Dendritic cell treated with granulocyte-macrophage colony-stimulating factor and Interleukin-4, amounts not matched to agents 40 ng/mL and 50 ng/mL, for 4 days (primary cell): ENCODE results near the gene CARMIL3.
A peak's percentile ranks its signal among the peaks of the same experiment; 100 is the strongest.
"Not testable (repeated sequence)": the region's sequence is repeated elsewhere in the genome, so short reads cannot be mapped to it uniquely, and the experiment has no call there.

Source experiments
- H3K27ac Mint-ChIP-seq: one replicate; pipeline ENCODE4 v1.8.0; 2022; ENCODE audit warnings: mild to moderate bottlenecking, mixed read lengths
- H3K27me3 Mint-ChIP-seq: one replicate; pipeline ENCODE4 v1.8.0; 2022; ENCODE audit warnings: mild to moderate bottlenecking, mixed read lengths
- H3K36me3 Mint-ChIP-seq: one replicate; pipeline ENCODE4 v1.8.0; 2022; ENCODE audit warnings: low read depth, mixed read lengths
- H3K4me1 Mint-ChIP-seq: one replicate; pipeline ENCODE4 v1.8.0; 2022; ENCODE audit warnings: low read depth, mixed read lengths
- H3K4me3 Mint-ChIP-seq: one replicate; pipeline ENCODE4 v1.8.0; 2022; ENCODE audit warnings: mild to moderate bottlenecking, moderate library complexity, mixed read lengths
- H3K9me3 Mint-ChIP-seq: one replicate; pipeline ENCODE4 v1.8.0; 2022; ENCODE audit warnings: mixed read lengths
- intact Hi-C: fragments of 100-400 bp; cut with micrococcal nuclease; formaldehyde crosslinking; loops from one replicate; pipeline ENCODE4 v1.15.0; 2022

CARMIL3 gene

DNA sequence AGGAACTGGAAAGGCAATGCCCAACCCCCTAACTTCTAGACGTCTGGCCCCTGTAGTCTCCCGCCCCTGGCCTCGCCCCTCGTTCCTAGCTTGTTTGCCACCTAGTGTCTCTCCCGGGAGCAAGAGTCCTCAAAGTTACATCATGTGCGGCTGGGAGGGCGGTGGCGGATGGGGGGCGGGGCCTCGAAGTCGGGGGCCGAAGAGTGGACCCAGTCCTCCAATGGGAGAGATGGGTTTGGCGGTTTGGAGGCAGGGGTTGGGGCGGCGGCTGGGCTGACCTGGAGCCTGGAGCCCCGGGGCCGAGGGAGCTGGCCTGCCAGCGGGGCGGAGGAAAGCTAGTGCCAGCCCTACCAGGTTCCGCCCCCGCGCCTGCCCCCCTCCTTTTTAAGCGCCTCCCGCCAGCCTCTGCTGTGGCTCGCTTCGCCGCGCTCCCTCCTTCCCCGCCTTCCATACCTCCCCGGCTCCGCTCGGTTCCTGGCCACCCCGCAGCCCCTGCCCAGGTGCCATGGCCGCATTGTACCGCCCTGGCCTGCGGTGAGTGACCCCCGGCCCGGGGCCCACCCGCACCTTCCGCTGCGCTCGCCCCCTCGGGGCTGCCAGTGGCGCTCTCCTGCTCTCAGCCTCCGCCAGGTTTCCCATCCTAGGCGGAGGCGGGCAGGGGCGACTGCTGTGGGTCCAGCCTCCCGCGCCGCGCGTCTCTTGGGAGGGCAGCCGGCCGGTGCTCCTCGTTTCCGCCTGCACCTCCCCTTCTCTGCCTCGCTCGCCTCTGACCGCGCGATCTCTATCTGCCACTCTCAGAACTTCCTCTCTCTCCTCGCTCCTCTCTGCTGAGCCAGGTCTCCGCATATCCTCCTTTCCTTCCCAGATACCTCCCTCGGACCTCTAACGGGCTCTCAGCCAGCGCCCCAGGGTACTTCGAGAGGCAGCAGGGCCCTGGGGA, 42.4 kb downstream of the CARMIL3 start, which contains the start of gene PCK2:
Gene PCK2 (plus strand): TSS at position 411 of the 940 bp plus-strand sequence. CDS start 95 bp downstream, at position 506.
- H3K4me3 Mint-ChIP-seq, result peak within 1 kb of the TSS; percentile 90
- H3K27me3 Mint-ChIP-seq, result no peaks in the 10 kb centered on the region
- peaks cover 47% of the 10 kb centered on the region for H3K36me3 Mint-ChIP-seq
- peak within 1 kb of the TSS; percentile 88 for H3K27ac Mint-ChIP-seq
- intact Hi-C loops, result loop anchor here (1.0 to 5.0 kb wide), 3 partner anchors 20 to 522 kb away; partner anchors contain the start of genes DCAF11, IRF9 and NRL
- peaks cover 63% of the 10 kb centered on the region for H3K4me1 Mint-ChIP-seq
- no peaks in the 10 kb centered on the region for H3K9me3 Mint-ChIP-seq

DNA sequence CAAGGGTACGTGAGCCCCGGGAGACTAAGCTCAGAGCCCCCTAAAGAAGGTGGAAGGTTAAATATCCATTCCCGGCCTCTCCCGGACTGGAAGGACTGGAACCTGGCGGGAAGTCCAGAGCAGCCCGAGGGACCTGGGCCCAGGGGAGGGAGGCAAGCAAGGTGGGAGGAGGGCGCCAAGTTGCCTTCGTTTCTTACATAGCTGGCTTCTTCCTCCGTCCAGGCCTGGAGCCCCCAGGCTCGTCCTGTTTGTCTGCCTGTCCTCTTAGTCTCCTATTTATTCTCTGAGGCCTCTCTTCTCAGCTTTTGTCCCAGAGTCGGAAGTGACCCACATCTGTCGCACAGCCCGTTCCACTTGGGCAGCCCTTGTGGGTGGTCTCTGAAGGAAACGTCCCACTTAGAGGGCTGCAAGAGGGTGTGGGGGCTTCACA, 43.0 kb downstream of the CARMIL3 start:
- peak overlapping the region; percentile 90 for H3K4me3 Mint-ChIP-seq

DNA sequence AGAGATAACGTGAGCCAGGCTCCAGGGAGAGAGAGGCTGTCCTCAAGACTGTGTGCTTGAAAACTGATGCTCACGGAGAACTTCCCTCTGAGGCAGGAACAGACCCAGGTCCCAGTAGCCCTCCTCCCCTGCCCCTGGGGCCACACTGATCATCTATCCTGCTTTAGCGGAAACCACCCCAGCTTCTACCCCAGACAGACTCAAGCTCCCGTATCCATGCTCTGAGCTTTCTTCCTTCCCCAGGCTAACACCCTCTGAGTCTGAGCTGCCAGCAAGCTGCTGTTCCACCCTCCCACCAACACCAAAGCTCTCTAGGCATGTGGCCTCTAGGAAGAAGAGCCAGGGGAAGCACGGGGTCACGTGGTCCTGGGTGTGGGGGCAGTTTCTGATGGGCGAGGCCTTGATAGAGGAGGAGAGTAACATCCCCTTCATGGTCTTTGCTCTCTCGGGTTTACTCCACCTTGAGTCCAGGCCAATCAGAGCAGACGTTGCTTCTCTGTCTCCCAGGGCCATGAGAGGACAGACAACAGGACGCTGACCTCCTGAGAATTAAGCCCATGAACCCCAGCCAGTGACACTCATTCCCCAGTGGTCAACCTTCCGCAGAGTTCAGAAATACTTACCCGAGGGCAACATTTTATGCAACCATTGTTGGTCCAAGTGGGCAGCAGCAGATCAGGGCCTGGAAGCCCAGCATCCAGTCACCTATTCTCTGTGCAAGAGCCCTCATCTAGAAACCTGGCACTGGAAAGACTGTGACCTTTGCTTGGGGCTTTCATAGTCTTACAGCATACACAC, 43.7 kb downstream of the CARMIL3 start:
- peaks cover 73% of the 10 kb centered on the region for H3K4me1 Mint-ChIP-seq
- H3K27me3 Mint-ChIP-seq, result no peaks in the 10 kb centered on the region

More for the DNA sequence above, 43.0 kb downstream of the CARMIL3 start:
- no peaks in the 10 kb centered on the region for H3K27me3 Mint-ChIP-seq
- H3K9me3 Mint-ChIP-seq, result no peaks in the 10 kb centered on the region
- peak overlapping the region; percentile 88 for H3K27ac Mint-ChIP-seq
- peaks cover 54% of the 10 kb centered on the region for H3K36me3 Mint-ChIP-seq
- H3K4me1 Mint-ChIP-seq, result peaks cover 70% of the 10 kb centered on the region
- intact Hi-C loops, result loop anchor here (1.0 to 5.0 kb wide), 3 partner anchors 19 to 523 kb away; partner anchors contain the start of genes DCAF11, IRF9 and NRL

DNA sequence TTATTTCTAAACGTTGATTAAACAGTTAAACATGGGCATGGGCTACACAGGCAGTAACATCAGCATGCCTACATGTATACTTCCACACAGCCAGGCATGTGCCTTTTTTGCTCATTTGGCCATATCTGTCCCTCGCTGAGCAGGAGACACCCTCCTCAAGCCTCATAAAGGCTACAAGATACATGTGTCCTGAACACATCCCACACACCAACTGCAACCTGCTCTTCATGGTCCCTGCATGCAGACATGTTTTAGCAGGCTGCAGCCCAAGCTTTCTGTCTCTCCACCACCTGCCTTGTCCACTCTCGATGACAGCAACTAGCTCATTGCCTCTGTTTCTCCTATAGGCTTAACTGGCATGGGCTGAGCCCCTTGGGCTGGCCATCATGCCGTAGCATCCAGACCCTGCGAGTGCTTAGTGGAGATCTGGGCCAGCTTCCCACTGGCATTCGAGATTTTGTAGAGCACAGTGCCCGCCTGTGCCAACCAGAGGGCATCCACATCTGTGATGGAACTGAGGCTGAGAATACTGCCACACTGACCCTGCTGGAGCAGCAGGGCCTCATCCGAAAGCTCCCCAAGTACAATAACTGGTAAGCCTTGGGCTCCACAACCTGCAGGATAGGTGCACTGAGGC, 44.9 kb downstream of the CARMIL3 start:
- Mint-ChIP-seq H3K27ac (peak overlapping the region; percentile 41), H3K4me1 (peaks cover 65% of the 10 kb centered on the region), H3K4me3 (no peak overlapping the region), H3K36me3 (peaks cover 72% of the 10 kb centered on the region), H3K9me3 (no peaks in the 10 kb centered on the region), H3K27me3 (no peaks in the 10 kb centered on the region)
- intact Hi-C loops, result no loop called here

More for the DNA sequence above, 43.7 kb downstream of the CARMIL3 start:
- intact Hi-C loops, result no loop called here
- Mint-ChIP-seq H3K36me3 (peaks cover 60% of the 10 kb centered on the region), H3K27ac (peak overlapping the region; percentile 88), H3K9me3 (no peaks in the 10 kb centered on the region), H3K4me3 (peak overlapping the region; percentile 90)

DNA sequence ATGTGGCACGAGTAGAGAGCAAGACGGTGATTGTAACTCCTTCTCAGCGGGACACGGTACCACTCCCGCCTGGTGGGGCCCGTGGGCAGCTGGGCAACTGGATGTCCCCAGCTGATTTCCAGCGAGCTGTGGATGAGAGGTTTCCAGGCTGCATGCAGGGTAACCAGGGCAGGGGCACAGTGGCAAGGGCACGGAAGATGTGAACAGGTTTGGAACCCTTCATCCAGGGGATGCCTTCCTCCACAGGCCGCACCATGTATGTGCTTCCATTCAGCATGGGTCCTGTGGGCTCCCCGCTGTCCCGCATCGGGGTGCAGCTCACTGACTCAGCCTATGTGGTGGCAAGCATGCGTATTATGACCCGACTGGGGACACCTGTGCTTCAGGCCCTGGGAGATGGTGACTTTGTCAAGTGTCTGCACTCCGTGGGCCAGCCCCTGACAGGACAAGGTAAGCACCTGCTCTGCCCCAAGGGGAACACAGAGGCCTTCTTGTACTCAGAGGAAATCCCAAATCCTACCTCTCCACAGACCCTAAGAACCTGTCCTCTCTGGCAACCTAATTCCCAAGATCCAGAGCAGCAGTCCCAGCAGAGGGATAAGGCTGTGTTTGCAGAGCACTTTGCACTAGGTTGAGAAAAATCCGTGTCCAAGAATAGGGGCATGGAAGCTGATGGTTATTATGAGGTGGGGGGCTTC, 46.6 kb downstream of the CARMIL3 start:
- H3K27ac Mint-ChIP-seq, result no peak overlapping the region
- no peaks in the 10 kb centered on the region for H3K27me3 Mint-ChIP-seq
- peaks cover 49% of the 10 kb centered on the region for H3K4me1 Mint-ChIP-seq
- intact Hi-C loops, result no loop called here
- H3K4me3 Mint-ChIP-seq, result no peak overlapping the region
- peaks cover 86% of the 10 kb centered on the region for H3K36me3 Mint-ChIP-seq
- H3K9me3 Mint-ChIP-seq, result no peaks in the 10 kb centered on the region

DNA sequence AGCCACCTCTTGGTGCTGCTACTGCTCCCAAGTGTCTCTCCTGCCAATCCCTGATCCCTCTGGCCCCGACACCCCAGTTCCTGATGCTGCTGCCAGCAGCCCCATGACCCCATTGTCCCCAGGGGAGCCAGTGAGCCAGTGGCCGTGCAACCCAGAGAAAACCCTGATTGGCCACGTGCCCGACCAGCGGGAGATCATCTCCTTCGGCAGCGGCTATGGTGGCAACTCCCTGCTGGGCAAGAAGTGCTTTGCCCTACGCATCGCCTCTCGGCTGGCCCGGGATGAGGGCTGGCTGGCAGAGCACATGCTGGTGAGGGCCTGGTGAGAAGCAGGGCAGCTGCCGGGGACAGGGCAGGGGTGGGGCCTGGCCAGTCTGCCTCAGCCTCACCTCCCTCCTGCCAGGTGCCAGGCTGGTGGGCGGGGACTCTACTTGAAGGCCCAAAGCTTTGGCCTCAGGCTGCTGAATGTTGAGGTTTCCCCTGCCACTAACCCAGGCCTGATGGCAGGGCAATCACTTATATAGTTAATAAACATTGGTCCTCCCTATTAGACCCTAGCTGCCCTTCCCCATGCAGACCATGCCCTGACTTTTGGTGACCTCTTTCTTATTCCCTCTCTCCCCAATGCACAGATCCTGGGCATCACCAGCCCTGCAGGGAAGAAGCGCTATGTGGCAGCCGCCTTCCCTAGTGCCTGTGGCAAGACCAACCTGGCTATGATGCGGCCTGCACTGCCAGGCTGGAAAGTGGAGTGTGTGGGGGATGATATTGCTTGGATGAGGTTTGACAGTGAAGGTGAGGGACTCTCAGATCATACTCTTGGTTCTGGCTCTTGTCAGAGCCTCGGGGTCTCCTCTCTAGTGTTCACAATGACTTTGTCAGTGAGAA, 47.4 kb downstream of the CARMIL3 start:
- intact Hi-C loops, result no loop called here
- Mint-ChIP-seq H3K36me3 (peaks cover 94% of the 10 kb centered on the region), H3K27me3 (no peaks in the 10 kb centered on the region), H3K4me1 (peaks cover 44% of the 10 kb centered on the region), H3K27ac (no peak overlapping the region), H3K9me3 (no peaks in the 10 kb centered on the region), H3K4me3 (no peak overlapping the region)

DNA sequence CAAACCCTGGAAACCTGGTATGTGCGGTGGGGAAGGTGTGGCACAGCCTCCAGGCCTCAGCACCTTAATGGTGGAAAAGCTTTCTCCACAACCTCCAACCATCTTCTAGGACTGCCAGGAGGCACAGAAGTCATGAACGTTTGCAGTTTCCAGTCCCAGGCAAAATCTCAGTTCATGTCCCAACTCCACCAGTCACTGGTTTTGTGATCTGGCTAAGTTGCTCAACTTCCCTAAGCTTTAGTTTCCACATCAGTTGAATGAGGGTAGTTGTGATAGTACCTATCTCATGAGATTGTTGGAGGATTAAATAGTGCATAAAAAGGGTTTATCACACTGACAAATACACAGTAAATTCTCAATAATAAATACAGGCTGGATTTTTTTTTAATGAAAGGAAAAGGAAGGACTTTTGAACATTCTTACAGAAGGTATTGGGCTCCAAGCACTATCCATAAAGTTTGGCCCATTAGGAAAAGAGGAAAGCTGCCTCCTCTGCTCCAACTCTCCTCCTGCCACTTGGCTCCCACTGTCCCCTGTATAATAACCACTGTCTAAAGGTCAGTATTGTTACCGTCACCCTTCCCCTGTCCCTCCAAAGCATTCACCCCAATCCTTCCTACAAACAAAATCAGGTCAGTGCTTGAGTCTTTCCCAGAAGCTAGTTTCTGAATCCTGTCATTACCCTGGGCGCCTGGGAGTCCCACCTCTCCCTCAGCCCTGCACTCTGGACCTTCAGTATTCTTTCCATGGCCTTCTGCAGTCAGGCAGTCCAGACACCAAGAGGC, 48.6 kb downstream of the CARMIL3 start:
- no peak overlapping the region for H3K4me3 Mint-ChIP-seq
- H3K27ac Mint-ChIP-seq, result no peak overlapping the region
- no peaks in the 10 kb centered on the region for H3K9me3 Mint-ChIP-seq
- intact Hi-C loops, result no loop called here
- H3K36me3 Mint-ChIP-seq, result peaks cover 94% of the 10 kb centered on the region
- H3K27me3 Mint-ChIP-seq, result no peaks in the 10 kb centered on the region
- peaks cover 47% of the 10 kb centered on the region for H3K4me1 Mint-ChIP-seq

DNA sequence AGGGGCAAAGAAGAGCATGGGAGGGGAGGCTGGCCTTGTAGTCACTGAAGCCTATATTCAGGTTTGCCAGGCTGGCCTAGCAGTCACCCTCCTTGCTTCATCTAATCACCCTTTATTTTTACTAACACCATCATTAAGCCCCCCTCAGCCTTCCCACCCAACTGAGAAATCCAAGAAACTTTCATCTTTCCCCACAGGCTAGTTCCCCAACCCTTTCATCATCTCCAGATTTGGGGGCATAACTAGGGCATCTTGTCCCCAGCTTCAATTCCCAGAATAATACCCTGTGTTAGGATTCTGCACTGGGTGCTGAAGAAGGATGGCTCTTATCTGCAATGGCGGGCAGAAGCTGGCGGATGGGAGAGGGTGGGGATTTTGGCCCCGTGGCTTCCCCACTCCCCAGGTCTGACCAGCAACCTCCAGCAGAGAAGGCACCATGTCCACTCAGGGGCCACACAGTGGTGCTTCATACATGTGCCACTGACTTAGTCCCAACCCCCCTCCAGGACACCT, 49.2 kb downstream of the CARMIL3 start:
- H3K4me3 Mint-ChIP-seq, result no peak overlapping the region
- H3K27me3 Mint-ChIP-seq, result no peaks in the 10 kb centered on the region
- H3K9me3 Mint-ChIP-seq, result no peaks in the 10 kb centered on the region
- intact Hi-C loops, result no loop called here
- H3K27ac Mint-ChIP-seq, result no peak overlapping the region
- H3K4me1 Mint-ChIP-seq, result peaks cover 48% of the 10 kb centered on the region
- H3K36me3 Mint-ChIP-seq, result peaks cover 89% of the 10 kb centered on the region

DNA sequence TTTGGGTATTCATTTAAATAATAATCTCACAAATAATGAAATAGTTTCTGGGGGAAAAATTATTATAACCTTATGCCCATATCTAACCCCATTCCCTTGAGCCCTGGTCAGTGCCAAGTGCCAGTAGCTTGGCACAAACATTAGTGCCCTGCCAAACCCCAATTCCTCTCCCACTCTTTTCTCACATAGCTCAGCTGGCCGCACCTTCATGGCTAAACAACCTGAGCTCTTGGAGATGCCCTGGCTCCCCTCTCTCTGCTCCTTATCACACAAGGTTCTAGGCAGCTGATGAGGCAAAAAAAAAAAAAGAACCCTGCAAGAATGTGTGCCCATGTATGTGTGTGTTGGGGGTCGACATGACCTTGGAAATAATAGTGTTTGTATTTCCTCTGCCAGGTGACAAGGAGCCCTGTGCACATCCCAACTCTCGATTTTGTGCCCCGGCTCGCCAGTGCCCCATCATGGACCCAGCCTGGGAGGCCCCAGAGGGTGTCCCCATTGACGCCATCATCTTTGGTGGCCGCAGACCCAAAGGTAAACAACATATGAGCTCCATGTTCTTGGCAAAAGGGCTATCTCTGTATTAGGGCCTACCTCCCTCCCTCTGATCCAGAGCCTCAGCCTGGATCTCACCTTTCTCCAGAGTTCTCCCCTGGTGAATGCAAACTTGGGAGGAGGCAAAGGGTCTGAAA, 50.7 kb downstream of the CARMIL3 start:
- intact Hi-C loops, result no loop called here
- H3K27ac Mint-ChIP-seq, result no peak overlapping the region
- no peaks in the 10 kb centered on the region for H3K9me3 Mint-ChIP-seq
- peaks cover 76% of the 10 kb centered on the region for H3K36me3 Mint-ChIP-seq
- H3K27me3 Mint-ChIP-seq, result no peaks in the 10 kb centered on the region
- no peak overlapping the region for H3K4me3 Mint-ChIP-seq
- H3K4me1 Mint-ChIP-seq, result peaks cover 46% of the 10 kb centered on the region

DNA sequence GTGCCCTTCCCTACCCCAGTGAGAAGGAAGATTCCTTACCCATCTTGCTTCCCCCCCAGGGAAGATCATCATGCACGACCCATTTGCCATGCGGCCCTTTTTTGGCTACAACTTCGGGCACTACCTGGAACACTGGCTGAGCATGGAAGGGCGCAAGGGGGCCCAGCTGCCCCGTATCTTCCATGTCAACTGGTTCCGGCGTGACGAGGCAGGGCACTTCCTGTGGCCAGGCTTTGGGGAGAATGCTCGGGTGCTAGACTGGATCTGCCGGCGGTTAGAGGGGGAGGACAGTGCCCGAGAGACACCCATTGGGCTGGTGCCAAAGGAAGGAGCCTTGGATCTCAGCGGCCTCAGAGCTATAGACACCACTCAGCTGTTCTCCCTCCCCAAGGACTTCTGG, 51.6 kb downstream of the CARMIL3 start:
- peaks cover 42% of the 10 kb centered on the region for H3K4me1 Mint-ChIP-seq
- H3K9me3 Mint-ChIP-seq, result no peaks in the 10 kb centered on the region
- peaks cover 66% of the 10 kb centered on the region for H3K36me3 Mint-ChIP-seq
- no peaks in the 10 kb centered on the region for H3K27me3 Mint-ChIP-seq
- intact Hi-C loops, result no loop called here
- H3K4me3 Mint-ChIP-seq, result no peak overlapping the region
- no peak overlapping the region for H3K27ac Mint-ChIP-seq

DNA sequence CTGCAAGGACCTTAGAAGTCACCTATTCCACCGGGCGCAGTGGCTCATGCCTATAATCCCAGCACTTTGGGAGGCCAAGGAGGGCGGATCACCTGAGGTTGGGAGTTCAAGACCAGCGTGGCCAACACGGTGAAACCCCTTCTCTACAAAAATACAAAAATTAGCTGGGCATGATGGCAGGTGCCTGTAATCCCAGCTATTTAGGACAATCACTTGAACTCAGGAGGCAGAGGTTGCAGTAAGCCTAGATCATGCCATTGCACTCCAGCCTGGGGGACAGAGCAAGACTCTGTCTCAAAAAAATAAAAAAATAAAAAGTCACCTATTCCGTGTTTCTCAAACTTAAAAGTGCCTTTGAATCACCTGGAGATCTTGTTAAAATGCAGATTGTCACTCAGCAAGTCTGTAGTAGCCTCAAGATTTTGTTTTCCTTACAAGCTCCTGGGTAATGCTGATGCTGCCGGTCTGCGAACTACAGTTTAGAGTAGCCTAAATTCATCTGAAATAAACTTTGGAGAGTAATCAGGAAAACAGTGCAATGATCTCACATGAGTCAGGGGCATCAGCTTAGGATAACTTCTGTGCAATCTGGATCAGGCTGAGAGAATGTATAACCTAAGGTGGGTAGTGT, 53.9 kb downstream of the CARMIL3 start:
- Mint-ChIP-seq H3K4me1 (peaks cover 30% of the 10 kb centered on the region), H3K36me3 (peaks cover 44% of the 10 kb centered on the region), H3K27ac (peak overlapping the region; percentile 56)
- intact Hi-C loops, result loop anchor here (5.0 kb wide), 1 partner anchor 93 kb away; no protein-coding TSS in a partner anchor
- not testable (repeated sequence) for H3K9me3 Mint-ChIP-seq, H3K27me3 Mint-ChIP-seq, H3K4me3 Mint-ChIP-seq
